Embryonic facial prominence (tissue), 1 donor: Measurements from ENCODE around the gene ELOVL7.
"Not testable (repeated sequence)": the region's sequence is repeated elsewhere in the genome, so short reads cannot be mapped to it uniquely, and the experiment has no call there.

Experiments
- DNase-seq: peaks from one replicate; pipeline ENCODE4 v3.0.0-alpha.2; 2016; ENCODE audit errors: extremely low spot score

The ELOVL7 gene

GRCh38 chr5:60795424-60795950 lies 48.6 kb downstream of the ELOVL7 start:
- not testable (repeated sequence) for DNase-seq

GRCh38 chr5:60794691-60795090 lies 49.4 kb downstream of the ELOVL7 start:
- DNase-seq, result no peak

- no peak for DNase-seq
These were observed 51.6 kb downstream of the ELOVL7 start for GRCh38 chr5:60792438-60792837.

GRCh38 chr5:60789551-60789950 lies 54.5 kb downstream of the ELOVL7 start:
- DNase-seq, result no peak

GRCh38 chr5:60788863-60789513 lies 55.1 kb downstream of the ELOVL7 start:
- no peak for DNase-seq

GRCh38 chr5:60779466-60779865 lies 64.6 kb downstream of the ELOVL7 start:
- no peak for DNase-seq

GRCh38 chr5:60776343-60776742 lies 67.7 kb downstream of the ELOVL7 start:
- no peak for DNase-seq

GRCh38 chr5:60765019-60765709 lies 78.9 kb downstream of the ELOVL7 start:
- DNase-seq, result no peak

GRCh38 chr5:60763061-60763460 lies 81.0 kb downstream of the ELOVL7 start:
- no peak for DNase-seq

- DNase-seq, result no peak
These were observed 89.6 kb downstream of the ELOVL7 start for GRCh38 chr5:60754495-60754894.

- no peak for DNase-seq
These were observed 99.4 kb downstream of the ELOVL7 start for GRCh38 chr5:60744682-60745081.

- DNase-seq, result no peak
These were observed 100.4 kb downstream of the ELOVL7 start for GRCh38 chr5:60743511-60744314.

GRCh38 chr5:60740322-60740721 lies 103.7 kb downstream of the ELOVL7 start:
- no peak for DNase-seq

GRCh38 chr5:60738933-60739332 lies 105.1 kb downstream of the ELOVL7 start:
- no peak for DNase-seq

- no peak for DNase-seq
These were observed 105.6 kb downstream of the ELOVL7 start for GRCh38 chr5:60738461-60738860.

GRCh38 chr5:60730858-60731257 lies 113.2 kb downstream of the ELOVL7 start:
- DNase-seq, result not testable (repeated sequence)

- no peak for DNase-seq
These were observed 116.9 kb downstream of the ELOVL7 start for GRCh38 chr5:60727033-60727679.

GRCh38 chr5:60724126-60724525 lies 119.9 kb downstream of the ELOVL7 start:
- DNase-seq, result no peak

GRCh38 chr5:60722416-60722815 lies 121.7 kb downstream of the ELOVL7 start:
- DNase-seq, result no peak

GRCh38 chr5:60719329-60719728 lies 124.7 kb downstream of the ELOVL7 start:
- DNase-seq, result no peak

GRCh38 chr5:60718166-60718892 lies 125.7 kb downstream of the ELOVL7 start:
- DNase-seq, result no peak
